ENCODE results near the gene GMDS.

DNA sequence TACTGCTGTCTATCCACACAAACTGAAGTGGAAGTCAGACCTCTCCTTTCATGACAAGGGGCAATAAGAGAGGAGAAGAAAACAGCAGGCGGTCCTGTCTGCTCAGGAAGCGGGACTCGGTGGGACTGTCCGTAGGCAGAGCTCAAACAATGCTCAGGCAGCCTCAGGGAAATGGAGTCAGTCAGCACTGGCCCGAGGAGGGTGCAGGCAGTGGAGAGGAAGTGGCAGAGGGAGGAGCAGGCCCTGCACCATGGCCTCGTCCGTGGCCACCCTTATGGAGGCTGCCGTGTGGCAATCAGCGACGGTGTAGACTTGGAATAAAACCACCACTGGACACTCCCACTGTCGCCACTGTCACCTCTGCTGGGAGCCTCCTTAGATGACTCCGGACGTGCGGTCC lies 616.1 kb downstream of the GMDS start:
- TF ChIP-seq POLR2A (IDR thresholded peaks at IDR 0.05): no peak
- TF ChIP-seq, protein P1, sequence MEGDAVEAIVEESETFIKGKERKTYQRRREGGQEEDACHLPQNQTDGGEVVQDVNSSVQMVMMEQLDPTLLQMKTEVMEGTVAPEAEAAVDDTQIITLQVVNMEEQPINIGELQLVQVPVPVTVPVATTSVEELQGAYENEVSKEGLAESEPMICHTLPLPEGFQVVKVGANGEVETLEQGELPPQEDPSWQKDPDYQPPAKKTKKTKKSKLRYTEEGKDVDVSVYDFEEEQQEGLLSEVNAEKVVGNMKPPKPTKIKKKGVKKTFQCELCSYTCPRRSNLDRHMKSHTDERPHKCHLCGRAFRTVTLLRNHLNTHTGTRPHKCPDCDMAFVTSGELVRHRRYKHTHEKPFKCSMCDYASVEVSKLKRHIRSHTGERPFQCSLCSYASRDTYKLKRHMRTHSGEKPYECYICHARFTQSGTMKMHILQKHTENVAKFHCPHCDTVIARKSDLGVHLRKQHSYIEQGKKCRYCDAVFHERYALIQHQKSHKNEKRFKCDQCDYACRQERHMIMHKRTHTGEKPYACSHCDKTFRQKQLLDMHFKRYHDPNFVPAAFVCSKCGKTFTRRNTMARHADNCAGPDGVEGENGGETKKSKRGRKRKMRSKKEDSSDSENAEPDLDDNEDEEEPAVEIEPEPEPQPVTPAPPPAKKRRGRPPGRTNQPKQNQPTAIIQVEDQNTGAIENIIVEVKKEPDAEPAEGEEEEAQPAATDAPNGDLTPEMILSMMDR (IDR thresholded peaks at IDR 0.05): no peak
